Esophagus muscularis mucosa (tissue), 3 donors: ENCODE data around the gene GCC1.

Experiments used
- POLR2A ChIP-seq: fragments of 450-650 bp; IDR thresholded peaks from one replicate; pipeline ENCODE4 v1.6.1; 2017; ENCODE audit warnings: antibody characterized with exemption, moderate library complexity, mild to moderate bottlenecking, low read depth
- TF ChIP-seq, protein P1 (sequence below), 3 experiments: fragments of 200-600 bp in 2 of 3; fragments of 450-650 bp in 1 of 3; sonication (generic) in 2 of 3; IDR thresholded peaks; one replicate each; pipeline ENCODE4 v1.5.1; 2017 to 2019; ENCODE audit warnings: antibody characterized with exemption in 3 of 3, mild to moderate bottlenecking in 2 of 3, moderate library complexity in 1 of 3

GRCh38 chr7:127551941-127552340, 33.5 kb downstream of the GCC1 start:
- TF ChIP-seq, protein P1, sequence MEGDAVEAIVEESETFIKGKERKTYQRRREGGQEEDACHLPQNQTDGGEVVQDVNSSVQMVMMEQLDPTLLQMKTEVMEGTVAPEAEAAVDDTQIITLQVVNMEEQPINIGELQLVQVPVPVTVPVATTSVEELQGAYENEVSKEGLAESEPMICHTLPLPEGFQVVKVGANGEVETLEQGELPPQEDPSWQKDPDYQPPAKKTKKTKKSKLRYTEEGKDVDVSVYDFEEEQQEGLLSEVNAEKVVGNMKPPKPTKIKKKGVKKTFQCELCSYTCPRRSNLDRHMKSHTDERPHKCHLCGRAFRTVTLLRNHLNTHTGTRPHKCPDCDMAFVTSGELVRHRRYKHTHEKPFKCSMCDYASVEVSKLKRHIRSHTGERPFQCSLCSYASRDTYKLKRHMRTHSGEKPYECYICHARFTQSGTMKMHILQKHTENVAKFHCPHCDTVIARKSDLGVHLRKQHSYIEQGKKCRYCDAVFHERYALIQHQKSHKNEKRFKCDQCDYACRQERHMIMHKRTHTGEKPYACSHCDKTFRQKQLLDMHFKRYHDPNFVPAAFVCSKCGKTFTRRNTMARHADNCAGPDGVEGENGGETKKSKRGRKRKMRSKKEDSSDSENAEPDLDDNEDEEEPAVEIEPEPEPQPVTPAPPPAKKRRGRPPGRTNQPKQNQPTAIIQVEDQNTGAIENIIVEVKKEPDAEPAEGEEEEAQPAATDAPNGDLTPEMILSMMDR (IDR thresholded peaks at IDR 0.05) = no peak
- TF ChIP-seq POLR2A = no peak
